ENCODE measurements around the gene HRH3.

Gene HRH3

GRCh38 chr20:62231292-62231691, 11.2 kb upstream of the HRH3 start:
- no peak overlapping the region for H3K4me3 ChIP-seq (ENCODE audit: low read depth, low read length)
- no peak for DNase-seq (ENCODE audit: low read depth)
- TF ChIP-seq CTCF (IDR thresholded peaks at IDR 0.05; ENCODE audit: low read depth, low read length) (no peak), POLR2A (IDR thresholded peaks at IDR 0.05; ENCODE audit: extremely low read depth, insufficient read length) (no peak), MYC (IDR thresholded peaks at IDR 0.05; ENCODE audit: low read depth, low read length) (no peak), MAX (IDR thresholded peaks at IDR 0.05; ENCODE audit: low read depth, low read length) (no peak)

GRCh38 chr20:62230696-62231095, 10.6 kb upstream of the HRH3 start:
- no peak for DNase-seq (ENCODE audit: low read depth)
- TF ChIP-seq CTCF (IDR thresholded peaks at IDR 0.05; ENCODE audit: low read depth, low read length) = no peak
- TF ChIP-seq POLR2A (IDR thresholded peaks at IDR 0.05; ENCODE audit: extremely low read depth, insufficient read length) = no peak
- TF ChIP-seq MYC (IDR thresholded peaks at IDR 0.05; ENCODE audit: low read depth, low read length) = no peak
- TF ChIP-seq MAX (IDR thresholded peaks at IDR 0.05; ENCODE audit: low read depth, low read length) = no peak
- H3K4me3 ChIP-seq (ENCODE audit: low read depth, low read length) = no peak overlapping the region

- TF ChIP-seq MYC (IDR thresholded peaks at IDR 0.05; ENCODE audit: low read depth, low read length) (no peak), MAX (IDR thresholded peaks at IDR 0.05; ENCODE audit: low read depth, low read length) (no peak), POLR2A (IDR thresholded peaks at IDR 0.05; ENCODE audit: extremely low read depth, insufficient read length) (no peak), CTCF (IDR thresholded peaks at IDR 0.05; ENCODE audit: low read depth, low read length) (no peak)
- H3K4me3 ChIP-seq (ENCODE audit: low read depth, low read length) = no peak overlapping the region
Observed at GRCh38 chr20:62230276-62230675, 10.2 kb upstream of the HRH3 start.

GRCh38 chr20:62229667-62230066, 9.6 kb upstream of the HRH3 start:
- no peak for TF ChIP-seq MAX (IDR thresholded peaks at IDR 0.05; ENCODE audit: low read depth, low read length)
- no peak for TF ChIP-seq POLR2A (IDR thresholded peaks at IDR 0.05; ENCODE audit: extremely low read depth, insufficient read length)
- TF ChIP-seq MYC (IDR thresholded peaks at IDR 0.05; ENCODE audit: low read depth, low read length) = no peak
- no peak for TF ChIP-seq CTCF (IDR thresholded peaks at IDR 0.05; ENCODE audit: low read depth, low read length)
- no peak overlapping the region for H3K4me3 ChIP-seq (ENCODE audit: low read depth, low read length)
- no peak for DNase-seq (ENCODE audit: low read depth)

More at GRCh38 chr20:62230276-62230675, 10.2 kb upstream of the HRH3 start:
- no peak for DNase-seq (ENCODE audit: low read depth)

GRCh38 chr20:62228982-62229545, 9.0 kb upstream of the HRH3 start:
- H3K4me3 ChIP-seq (ENCODE audit: low read depth, low read length) = no peak overlapping the region
- TF ChIP-seq CTCF (IDR thresholded peaks at IDR 0.05; ENCODE audit: low read depth, low read length) (no peak), MAX (IDR thresholded peaks at IDR 0.05; ENCODE audit: low read depth, low read length) (no peak), MYC (IDR thresholded peaks at IDR 0.05; ENCODE audit: low read depth, low read length) (no peak), POLR2A (IDR thresholded peaks at IDR 0.05; ENCODE audit: extremely low read depth, insufficient read length) (no peak)
- DNase-seq (ENCODE audit: low read depth) = no peak
